ENCODE data around the gene GPR146. TPM values are rescaled to one million over a fixed set of nuclear protein-coding genes. Genes with fewer than 3 reads are reported as not detected.

Gene GPR146
- total RNA-seq, 1 donor from 2014 or later = 5.6 TPM

GRCh38 chr7:1106063-1106792, 61.9 kb downstream of the GPR146 start:
- Mint-ChIP-seq H3K36me3 (ENCODE audit: low read depth) (no peaks in the 10 kb centered on the region), H3K9me3 (no peaks in the 10 kb centered on the region), H3K4me3 (ENCODE audit: low read depth) (no peak overlapping the region), H3K4me1 (ENCODE audit: low read depth) (peaks cover 18% of the 10 kb centered on the region), H3K27me3 (ENCODE audit: low read depth) (no peaks in the 10 kb centered on the region), H3K27ac (no peak overlapping the region)
- intact Hi-C loops (cut with micrococcal nuclease) = no loop called here
- no peak for DNase-seq (ENCODE audit: low spot score)

GRCh38 chr7:1106793-1107421, 62.6 kb downstream of the GPR146 start:
- Mint-ChIP-seq H3K36me3 (ENCODE audit: low read depth) (no peaks in the 10 kb centered on the region), H3K27me3 (ENCODE audit: low read depth) (no peaks in the 10 kb centered on the region), H3K27ac (no peak overlapping the region), H3K9me3 (no peaks in the 10 kb centered on the region), H3K4me1 (ENCODE audit: low read depth) (peaks cover 18% of the 10 kb centered on the region), H3K4me3 (ENCODE audit: low read depth) (no peak overlapping the region)
- intact Hi-C loops (cut with micrococcal nuclease) = no loop called here
- DNase-seq (ENCODE audit: low spot score) = no peak

- Mint-ChIP-seq H3K27me3 (ENCODE audit: low read depth) (no peaks in the 10 kb centered on the region), H3K27ac (no peak overlapping the region), H3K4me3 (ENCODE audit: low read depth) (no peak overlapping the region), H3K36me3 (ENCODE audit: low read depth) (no peaks in the 10 kb centered on the region), H3K4me1 (ENCODE audit: low read depth) (peaks cover 11% of the 10 kb centered on the region), H3K9me3 (no peaks in the 10 kb centered on the region)
- intact Hi-C loops (cut with micrococcal nuclease) = no loop called here
- no peak for DNase-seq (ENCODE audit: low spot score)
These were observed 64.0 kb downstream of the GPR146 start for GRCh38 chr7:1108264-1108920.

Other genes with a start within 250 kb of the GPR146 start
- gene SUN1, start 212.1 kb upstream of the GPR146 start, total RNA-seq = 87.7 TPM in 2 replicates
- 32.2 and 35.9 TPM in 2 replicates for gene GET4, start 168.0 kb upstream of the GPR146 start, total RNA-seq
- gene ADAP1, start 89.9 kb upstream of the GPR146 start, total RNA-seq = 62.8 and 65.2 TPM in 2 replicates
- gene COX19, start 69.0 kb upstream of the GPR146 start, total RNA-seq = 15.0 and 17.2 TPM in 2 replicates
- not detected in 2 replicates for gene CYP2W1, start 61.4 kb upstream of the GPR146 start, total RNA-seq
- gene GPER1, start 43.6 kb downstream of the GPR146 start, total RNA-seq = 0.37 and 0.46 TPM in 2 replicates
- gene ZFAND2A, start 115.7 kb downstream of the GPR146 start, total RNA-seq = 20.5 and 21.9 TPM in 2 replicates
- gene UNCX, start 188.3 kb downstream of the GPR146 start, total RNA-seq = not detected in 2 replicates

Data from activated T-helper 2 cell treated with anti-CD3 and anti-CD28 coated beads, Interferon-gamma antibody, Interleukin-2, Interleukin-4, amounts not matched to agents 10 μg/mL and 5 μg/mL and 100 μg/mL, durations not matched to agents 14 hours and 24 hours and 36 hours (primary cell).